Gastroesophageal sphincter (tissue), 4 donors: Measurements from ENCODE around the gene UBQLN1. TPM values are rescaled to one million over a fixed set of nuclear protein-coding genes. Genes with fewer than 3 reads are reported as not detected.
"Not testable (repeated sequence)": the region's sequence is repeated elsewhere in the genome, so short reads cannot be mapped to it uniquely, and the experiment has no call there.

Source experiments
- ATAC-seq: fragments of 150-250 bp; one replicate; pipeline ENCODE4 v1.9.1; 2016; ENCODE audit warnings: mild to moderate bottlenecking, moderate library complexity
- H3K27ac ChIP-seq, 4 donors: fragments of 200-600 bp; sonication (generic) in 3 of 4; 1 replicate in 3 of 4; 2 replicates in 1 of 4; pipeline ENCODE4 v1.5.1; 2016 to 2019
- H3K27me3 ChIP-seq: fragments of 200-600 bp; sonication (generic); one replicate; pipeline ENCODE4 v1.5.1; 2019
- H3K36me3 ChIP-seq, 2 donors: fragments of 200-600 bp; sonication (generic); one replicate each; pipeline ENCODE4 v1.5.1; 2019; ENCODE audit warnings: control low read depth in 1 of 2
- H3K4me1 ChIP-seq, 3 donors: fragments of 200-600 bp; sonication (generic); 1 replicate in 2 of 3; 2 replicates in 1 of 3; pipeline ENCODE4 v1.5.1; 2016 to 2019; ENCODE audit warnings: control low read depth in 2 of 3
- H3K4me3 ChIP-seq, 2 donors: fragments of 200-600 bp; sonication (generic); one replicate each; pipeline ENCODE4 v1.5.1; 2019; ENCODE audit warnings: mild to moderate bottlenecking in 1 of 2, moderate library complexity in 1 of 2
- H3K9me3 ChIP-seq, 3 donors: fragments of 200-600 bp; sonication (generic); one replicate each; pipeline ENCODE4 v1.5.1; 2017 to 2019; ENCODE audit warnings: control low read depth in 2 of 3
- EP300 ChIP-seq: sonication (generic); formaldehyde crosslinking; IDR thresholded peaks from one replicate; pipeline ENCODE4 v1.6.1; 2017; ENCODE audit warnings: antibody characterized with exemption, mild to moderate bottlenecking
- POLR2A ChIP-seq, 2 donors: fragments of 450-650 bp; IDR thresholded peaks; one replicate each; pipeline ENCODE4 v1.6.1; 2017; ENCODE audit warnings: antibody characterized with exemption in 2 of 2, mild to moderate bottlenecking in 2 of 2, moderate library complexity in 1 of 2
- POLR2AphosphoS5 ChIP-seq: sonication (generic); formaldehyde crosslinking; IDR thresholded peaks from one replicate; pipeline ENCODE4 v1.6.1; 2017; ENCODE audit warnings: antibody characterized with exemption
- WGBS, 2 donors: methylation state at CpG; one replicate each; pipeline ENCODE4 v1.1.5; 2018; ENCODE audit warnings: low coverage in 1 of 2; 5-methylcytosine and 5-hydroxymethylcytosine counted together
- total RNA-seq, 4 donors: library from RNA; depleted of rRNA; stranded (reverse); fragments of >200 nt; gene quantifications; one replicate each; pipeline ENCODE4 v1.1.0, GENCODE V29; 2016
- TF ChIP-seq, protein P1 (sequence below), 4 experiments: fragments of 200-600 bp in 2 of 4; fragments of 450-650 bp in 2 of 4; sonication (generic) in 1 of 4; IDR thresholded peaks; one replicate each; pipeline ENCODE4 v1.5.1; 2017 to 2019; ENCODE audit warnings: antibody characterized with exemption in 4 of 4, mild to moderate bottlenecking in 2 of 4, moderate library complexity in 2 of 4

The UBQLN1 gene
- total RNA-seq, 4 donors from 2014 or later: 112 to 132 (median 117) TPM

DNA sequence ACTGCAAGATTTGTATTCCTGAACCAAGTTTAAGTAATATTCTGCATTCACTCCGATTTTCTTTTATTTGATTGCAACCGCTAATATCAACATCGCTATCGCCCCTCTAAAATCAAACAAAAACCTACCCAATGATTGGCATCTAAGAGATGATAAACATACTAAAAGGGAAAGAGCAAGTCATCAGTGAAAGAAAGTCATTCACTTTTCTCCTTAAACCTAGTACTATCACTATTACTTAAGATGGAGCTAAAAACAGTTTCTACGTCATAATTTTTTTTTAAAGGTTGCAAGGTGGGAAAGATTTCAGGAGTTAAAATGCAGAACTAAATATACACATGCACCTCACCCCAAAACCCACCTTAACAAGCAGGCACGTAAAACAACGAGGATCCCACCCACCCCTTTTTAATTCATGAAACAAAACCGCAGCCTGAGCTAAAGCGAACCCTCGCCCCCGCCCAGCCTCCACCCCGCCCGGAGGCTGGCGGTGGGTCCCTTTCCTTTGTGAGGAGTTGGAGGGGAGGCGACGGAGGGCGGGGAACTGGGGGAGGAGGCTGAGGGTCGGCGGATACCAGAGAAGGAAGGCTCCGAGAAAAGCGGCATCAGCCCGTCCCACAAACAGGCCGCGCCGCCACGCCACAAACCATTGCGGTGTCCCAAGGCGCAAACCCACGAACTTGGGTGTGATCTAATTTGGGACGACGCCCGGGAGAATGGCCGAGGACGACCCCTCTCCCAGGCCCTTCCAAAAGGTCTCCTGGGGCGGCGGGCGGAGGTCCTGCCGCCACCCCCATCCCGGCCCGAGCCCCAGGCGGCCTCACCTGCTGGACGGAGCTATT lies 861 bp downstream of the UBQLN1 start:
- no peaks in the 10 kb centered on the region for H3K27me3 ChIP-seq
- peak; percentile 3 for ATAC-seq
- TF ChIP-seq POLR2AphosphoS5 (no peak), EP300 (no peak), POLR2A (IDR thresholded peaks at IDR 0.05) (no peak)
- TF ChIP-seq, protein P1, sequence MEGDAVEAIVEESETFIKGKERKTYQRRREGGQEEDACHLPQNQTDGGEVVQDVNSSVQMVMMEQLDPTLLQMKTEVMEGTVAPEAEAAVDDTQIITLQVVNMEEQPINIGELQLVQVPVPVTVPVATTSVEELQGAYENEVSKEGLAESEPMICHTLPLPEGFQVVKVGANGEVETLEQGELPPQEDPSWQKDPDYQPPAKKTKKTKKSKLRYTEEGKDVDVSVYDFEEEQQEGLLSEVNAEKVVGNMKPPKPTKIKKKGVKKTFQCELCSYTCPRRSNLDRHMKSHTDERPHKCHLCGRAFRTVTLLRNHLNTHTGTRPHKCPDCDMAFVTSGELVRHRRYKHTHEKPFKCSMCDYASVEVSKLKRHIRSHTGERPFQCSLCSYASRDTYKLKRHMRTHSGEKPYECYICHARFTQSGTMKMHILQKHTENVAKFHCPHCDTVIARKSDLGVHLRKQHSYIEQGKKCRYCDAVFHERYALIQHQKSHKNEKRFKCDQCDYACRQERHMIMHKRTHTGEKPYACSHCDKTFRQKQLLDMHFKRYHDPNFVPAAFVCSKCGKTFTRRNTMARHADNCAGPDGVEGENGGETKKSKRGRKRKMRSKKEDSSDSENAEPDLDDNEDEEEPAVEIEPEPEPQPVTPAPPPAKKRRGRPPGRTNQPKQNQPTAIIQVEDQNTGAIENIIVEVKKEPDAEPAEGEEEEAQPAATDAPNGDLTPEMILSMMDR (IDR thresholded peaks at IDR 0.05): no peak
- H3K36me3 ChIP-seq: no peaks in the 10 kb centered on the region
- H3K9me3 ChIP-seq: no peaks in the 10 kb centered on the region
- peaks cover 0 to 50% (median 10%) of the 10 kb centered on the region in 3 donors for H3K4me1 ChIP-seq
- H3K27ac ChIP-seq: peak overlapping the region; percentile 90 to 98 (median 96)
- WGBS, 2 donors: 0% methylated on average over 7 to 10 of the region's 42 CpGs
- H3K4me3 ChIP-seq: peak overlapping the region; percentile 75 to 91

DNA sequence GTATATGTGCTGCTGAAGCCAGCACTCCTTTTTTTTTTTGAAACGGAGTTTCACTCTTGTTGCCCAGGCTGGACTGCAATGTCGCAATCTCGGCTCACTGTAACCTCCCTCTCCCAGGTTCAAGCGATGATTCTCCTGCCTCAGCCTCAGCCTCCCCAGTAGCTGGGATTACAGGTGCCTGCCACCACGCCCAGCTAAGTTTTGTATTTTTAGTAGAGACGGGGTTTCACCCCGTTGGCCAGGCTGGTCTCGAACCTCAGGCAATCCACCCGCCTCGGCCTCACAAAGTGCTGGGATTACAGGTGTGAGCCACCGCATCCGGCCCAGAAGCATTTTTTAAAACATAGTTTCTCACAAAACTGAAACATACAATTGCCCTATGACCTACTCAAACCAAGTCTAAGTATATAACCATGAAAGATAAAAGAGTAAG lies 2.5 kb downstream of the UBQLN1 start:
- H3K36me3 ChIP-seq, H3K27ac ChIP-seq, H3K27me3 ChIP-seq, H3K4me3 ChIP-seq, ATAC-seq, H3K9me3 ChIP-seq: not testable (repeated sequence)
- 80 to 98% methylated on average over 2 to 8 of the region's 12 CpGs for WGBS, 2 donors
- peaks cover 3 to 66% (median 13%) of the 10 kb centered on the region in 3 donors for H3K4me1 ChIP-seq

DNA sequence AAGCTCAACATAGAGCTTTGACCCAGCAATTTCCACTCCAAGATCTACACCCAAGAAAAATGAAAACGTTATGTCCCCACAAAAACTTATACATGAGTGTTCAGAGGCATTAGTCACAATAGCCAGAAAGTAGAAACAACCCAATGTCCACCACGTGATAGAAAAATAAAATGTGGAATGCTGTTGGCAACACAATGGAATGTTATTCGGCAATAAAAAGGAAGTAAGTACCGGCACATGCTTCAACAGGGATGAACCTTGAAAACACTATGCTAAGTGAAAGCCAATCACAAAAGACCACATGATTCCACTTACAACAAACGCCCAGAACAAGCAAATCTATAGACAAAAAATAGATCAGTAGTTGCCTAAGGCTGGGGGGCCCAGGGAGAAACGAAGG lies 6.0 kb downstream of the UBQLN1 start:
- peaks cover 3 to 83% (median 13%) of the 10 kb centered on the region in 3 donors for H3K4me1 ChIP-seq
- peak; percentile 79 for ATAC-seq
- H3K9me3 ChIP-seq: no peaks in the 10 kb centered on the region
- H3K27ac ChIP-seq: peak overlapping the region in 3 of 4 donors; percentile 56 to 60 (median 57)
- H3K4me3 ChIP-seq: no peak overlapping the region
- WGBS, 2 donors: 35 to 41% methylated on average over 6 of the region's 6 CpGs
- TF ChIP-seq POLR2A (IDR thresholded peaks at IDR 0.05): no peak
- no peak for TF ChIP-seq POLR2AphosphoS5
- TF ChIP-seq, protein P1 (IDR thresholded peaks at IDR 0.05): no peak
- TF ChIP-seq EP300: no peak
- no peaks in the 10 kb centered on the region for H3K36me3 ChIP-seq
- no peaks in the 10 kb centered on the region for H3K27me3 ChIP-seq

DNA sequence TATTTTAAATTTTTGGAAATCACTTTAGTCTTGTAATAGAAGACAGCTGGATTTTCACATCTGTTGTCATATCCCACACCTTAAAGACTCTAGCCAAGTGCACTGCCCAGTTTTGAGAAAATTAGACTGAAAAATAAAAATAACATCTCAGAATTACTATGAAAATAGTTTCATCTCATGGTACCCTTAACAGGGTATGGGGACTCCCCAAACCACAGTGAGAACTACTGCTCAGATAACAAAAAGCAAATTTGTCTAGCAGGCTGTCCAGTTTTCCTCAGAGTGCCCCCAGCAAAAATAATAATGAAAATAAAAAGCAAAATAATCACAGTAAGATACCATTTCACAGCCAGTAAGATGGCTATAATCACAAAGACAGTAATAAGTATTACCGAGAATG lies 6.5 kb downstream of the UBQLN1 start:
- no peak for ATAC-seq
- H3K9me3 ChIP-seq: no peaks in the 10 kb centered on the region
- H3K4me3 ChIP-seq: no peak overlapping the region
- no peaks in the 10 kb centered on the region for H3K36me3 ChIP-seq
- H3K4me1 ChIP-seq: peaks cover 3 to 79% (median 13%) of the 10 kb centered on the region in 3 donors
- peak overlapping the region in 3 of 4 donors; percentile 56 to 60 (median 57) for H3K27ac ChIP-seq
- H3K27me3 ChIP-seq: no peaks in the 10 kb centered on the region
- TF ChIP-seq EP300: no peak
- no peak for TF ChIP-seq POLR2A (IDR thresholded peaks at IDR 0.05)
- no peak for TF ChIP-seq POLR2AphosphoS5
- TF ChIP-seq, protein P1 (IDR thresholded peaks at IDR 0.05): no peak
- 100% methylated on average over 1 of the region's 1 CpG for WGBS, 2 donors

DNA sequence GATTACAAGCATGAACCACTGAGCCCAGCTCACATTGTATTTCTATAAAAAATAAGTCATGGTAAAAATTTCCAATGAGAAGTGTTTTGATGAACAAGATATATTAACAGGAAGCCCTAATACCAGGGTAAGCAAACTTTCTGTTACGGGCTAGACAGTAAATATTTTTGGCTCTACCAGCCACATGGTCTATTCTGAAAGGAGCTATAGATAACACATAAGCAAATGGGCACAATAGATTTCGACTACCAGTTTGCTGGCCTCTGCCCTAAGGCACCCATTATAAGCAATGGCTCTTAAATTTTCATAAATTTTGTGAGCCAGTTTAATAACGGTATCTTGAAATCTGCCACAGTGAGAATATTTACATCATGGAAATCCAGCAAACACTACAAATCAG lies 8.1 kb downstream of the UBQLN1 start:
- H3K4me1 ChIP-seq: peaks cover 3 to 78% (median 5%) of the 10 kb centered on the region in 3 donors
- no peak for TF ChIP-seq POLR2A (IDR thresholded peaks at IDR 0.05)
- no peak for TF ChIP-seq EP300
- TF ChIP-seq POLR2AphosphoS5: no peak
- 75 to 86% methylated on average over 2 to 3 of the region's 3 CpGs for WGBS, 2 donors
- no peaks in the 10 kb centered on the region for H3K9me3 ChIP-seq
- H3K36me3 ChIP-seq: no peaks in the 10 kb centered on the region
- H3K27me3 ChIP-seq: no peaks in the 10 kb centered on the region
- no peak overlapping the region for H3K27ac ChIP-seq
- H3K4me3 ChIP-seq: no peak overlapping the region
- no peak for ATAC-seq
